ENCODE results near the gene RNF227.

DNA sequence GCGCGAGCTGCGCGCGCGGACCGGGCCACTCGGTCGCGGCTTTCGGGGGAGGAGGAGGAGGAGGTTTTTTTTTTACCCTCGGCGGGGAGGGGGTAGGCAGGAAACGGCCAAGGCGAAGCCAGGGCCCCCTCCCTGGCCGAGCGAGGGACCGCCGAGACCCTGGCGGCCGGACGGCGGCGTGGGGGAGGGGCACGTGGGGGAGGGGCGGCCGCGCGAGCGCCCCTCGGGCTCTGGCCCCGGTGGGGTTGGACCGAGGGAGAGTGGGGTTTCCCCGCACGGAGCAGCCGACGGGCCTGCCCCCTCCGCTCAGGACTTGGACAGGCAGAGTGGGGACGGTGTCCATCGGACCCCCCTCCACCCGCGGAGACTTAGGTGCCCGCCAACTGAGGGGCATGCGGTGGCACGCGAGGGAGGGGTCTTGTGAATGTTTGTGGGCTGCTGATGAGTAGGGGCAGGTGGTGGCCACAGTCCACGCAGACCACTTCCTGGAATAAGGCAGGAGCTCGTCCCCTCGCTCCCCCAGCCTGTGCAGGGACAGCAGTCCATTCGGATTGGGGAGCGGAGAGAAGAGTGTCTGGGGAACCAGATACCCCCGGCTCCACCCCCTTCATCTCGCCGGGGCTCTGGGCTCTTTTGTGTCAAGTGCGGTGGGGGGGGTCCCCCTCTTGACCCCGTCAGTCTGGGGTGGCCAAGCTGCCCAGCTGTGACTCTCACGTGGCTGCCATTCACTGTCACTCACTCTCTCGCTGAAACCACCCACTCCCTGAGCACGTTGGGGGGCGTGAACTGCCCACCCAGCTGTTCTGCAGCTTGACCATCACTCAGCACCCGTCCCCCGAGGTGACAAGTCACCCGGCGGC, 30.5 kb downstream of the RNF227 start:
- TF ChIP-seq, protein P1, sequence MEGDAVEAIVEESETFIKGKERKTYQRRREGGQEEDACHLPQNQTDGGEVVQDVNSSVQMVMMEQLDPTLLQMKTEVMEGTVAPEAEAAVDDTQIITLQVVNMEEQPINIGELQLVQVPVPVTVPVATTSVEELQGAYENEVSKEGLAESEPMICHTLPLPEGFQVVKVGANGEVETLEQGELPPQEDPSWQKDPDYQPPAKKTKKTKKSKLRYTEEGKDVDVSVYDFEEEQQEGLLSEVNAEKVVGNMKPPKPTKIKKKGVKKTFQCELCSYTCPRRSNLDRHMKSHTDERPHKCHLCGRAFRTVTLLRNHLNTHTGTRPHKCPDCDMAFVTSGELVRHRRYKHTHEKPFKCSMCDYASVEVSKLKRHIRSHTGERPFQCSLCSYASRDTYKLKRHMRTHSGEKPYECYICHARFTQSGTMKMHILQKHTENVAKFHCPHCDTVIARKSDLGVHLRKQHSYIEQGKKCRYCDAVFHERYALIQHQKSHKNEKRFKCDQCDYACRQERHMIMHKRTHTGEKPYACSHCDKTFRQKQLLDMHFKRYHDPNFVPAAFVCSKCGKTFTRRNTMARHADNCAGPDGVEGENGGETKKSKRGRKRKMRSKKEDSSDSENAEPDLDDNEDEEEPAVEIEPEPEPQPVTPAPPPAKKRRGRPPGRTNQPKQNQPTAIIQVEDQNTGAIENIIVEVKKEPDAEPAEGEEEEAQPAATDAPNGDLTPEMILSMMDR (IDR thresholded peaks at IDR 0.05; ENCODE audit: low read depth, low read length) = no peak
- TF ChIP-seq MAX (IDR thresholded peaks at IDR 0.05; ENCODE audit: low read depth, low read length) = 0 out of 2 replicates have a peak, but pooled peaks have one; percentile 38
- peak; percentile 28 for TF ChIP-seq POLR2A (IDR thresholded peaks at IDR 0.05; ENCODE audit: extremely low read depth, insufficient read length)

Data from NB4 (cell line).